GM23338 (cell line): ENCODE measurements around the gene TENM4. TPM values are rescaled to one million over a fixed set of nuclear protein-coding genes. Genes with fewer than 3 reads are reported as not detected.

Source experiments
- ATAC-seq: fragments of 200-7000 bp; cut with Tn5 transposase; 3 replicates; pipeline ENCODE4 v1.9.1; 2020
- DNase-seq: peaks from one replicate; pipeline ENCODE4 v3.0.0-alpha.2; 2015; ENCODE audit warnings: low spot score
- H2AFZ ChIP-seq: fragments of 200-600 bp; sonication (generic); 2 replicates; pipeline ENCODE4 v1.8.0; 2016; ENCODE audit warnings: antibody characterized with exemption, mild to moderate bottlenecking, moderate library complexity
- H3F3A ChIP-seq: fragments of 200-600 bp; sonication (generic); replicated peaks from 2 replicates; pipeline ENCODE4 v1.8.0; 2017; ENCODE audit warnings: antibody characterized with exemption, mixed run types, low read depth
- H3K27ac ChIP-seq: fragments of 200-600 bp; sonication (generic); 2 replicates; pipeline ENCODE4 v1.6.1; 2016; ENCODE audit warnings: low read depth
- H3K27me3 ChIP-seq: fragments of 200-600 bp; sonication (generic); 2 replicates; pipeline ENCODE4 v1.8.0; 2016; ENCODE audit warnings: mild to moderate bottlenecking, mixed run types, moderate library complexity; ENCODE audit not compliant: insufficient read depth
- H3K36me3 ChIP-seq: fragments of 200-600 bp; sonication (generic); 2 replicates; pipeline ENCODE4 v1.8.0; 2016; ENCODE audit warnings: mild to moderate bottlenecking; ENCODE audit not compliant: insufficient read depth
- H3K4me1 ChIP-seq: fragments of 200-600 bp; sonication (generic); 2 replicates; pipeline ENCODE4 v1.8.0; 2016; ENCODE audit warnings: mild to moderate bottlenecking, moderate library complexity; ENCODE audit not compliant: insufficient read depth
- H3K4me2 ChIP-seq: fragments of 200-600 bp; sonication (generic); 2 replicates; pipeline ENCODE4 v1.7.1; 2017; ENCODE audit warnings: mixed run types
- H3K4me3 ChIP-seq: fragments of 200-600 bp; sonication (generic); 2 replicates; pipeline ENCODE4 v1.6.1; 2016; ENCODE audit warnings: mixed run types
- H3K79me2 ChIP-seq: fragments of 200-600 bp; sonication (generic); replicated peaks from 2 replicates; pipeline ENCODE4 v1.8.0; 2017; ENCODE audit warnings: mild to moderate bottlenecking; ENCODE audit not compliant: insufficient read depth
- H3K9me2 ChIP-seq: fragments of 200-600 bp; sonication (generic); 2 replicates; pipeline ENCODE4 v1.8.0; 2017; ENCODE audit not compliant: insufficient read depth
- H4K20me1 ChIP-seq: fragments of 200-600 bp; sonication (generic); replicated peaks from 2 replicates; pipeline ENCODE4 v1.8.0; 2017; ENCODE audit warnings: mild to moderate bottlenecking; ENCODE audit not compliant: insufficient read depth
- H3K27ac Mint-ChIP-seq: 2 replicates; pipeline ENCODE4 v1.8.0; 2020; ENCODE audit warnings: inconsistent platforms, mild to moderate bottlenecking, moderate library complexity, mixed read lengths
- H3K27me3 Mint-ChIP-seq: 3 replicates; pipeline ENCODE4 v1.8.0; 2022; ENCODE audit warnings: low read depth, mild to moderate bottlenecking, moderate library complexity, mixed read lengths, inconsistent platforms; ENCODE audit not compliant: insufficient read depth, poor library complexity
- H3K36me3 Mint-ChIP-seq: 3 replicates; pipeline ENCODE4 v1.8.0; 2021; ENCODE audit warnings: low read depth, mild to moderate bottlenecking, inconsistent platforms, moderate library complexity, mixed read lengths
- H3K4me1 Mint-ChIP-seq: 3 replicates; pipeline ENCODE4 v1.8.0; 2020; ENCODE audit warnings: mild to moderate bottlenecking, inconsistent platforms, mixed read lengths
- H3K4me3 Mint-ChIP-seq: 3 replicates; pipeline ENCODE4 v1.8.0; 2021; ENCODE audit warnings: moderate library complexity, mild to moderate bottlenecking, inconsistent platforms, mixed read lengths
- H3K9me3 Mint-ChIP-seq: 3 replicates; pipeline ENCODE4 v1.8.0; 2020; ENCODE audit warnings: moderate library complexity, mild to moderate bottlenecking, inconsistent platforms, mixed read lengths
- CREB1 ChIP-seq: fragments of 250-450 bp; sonication (Bioruptor Pico); IDR thresholded peaks from 2 replicates; pipeline ENCODE4 v1.5.0; 2020; ENCODE audit warnings: low read depth, mild to moderate bottlenecking, moderate library complexity
- EZH2 ChIP-seq: fragments of 200-600 bp; sonication (generic); IDR thresholded peaks from one replicate; pipeline ENCODE4 v1.8.0; 2017; ENCODE audit warnings: antibody characterized with exemption, mild to moderate bottlenecking, low read depth; ENCODE audit not compliant: unreplicated experiment
- EZH2phosphoT487 ChIP-seq: fragments of 200-600 bp; sonication (generic); IDR thresholded peaks from one replicate; pipeline ENCODE4 v1.8.1; 2018; ENCODE audit warnings: antibody characterized with exemption; ENCODE audit not compliant: unreplicated experiment
- JUNB ChIP-seq: IDR thresholded peaks from one replicate; pipeline ENCODE4 v1.6.1; 2016; ENCODE audit warnings: antibody characterized with exemption; ENCODE audit not compliant: unreplicated experiment
- NANOG ChIP-seq: IDR thresholded peaks from 2 replicates; pipeline ENCODE4 v1.6.1; 2016; ENCODE audit warnings: antibody characterized with exemption, borderline replicate concordance
- POLR2AphosphoS5 ChIP-seq: IDR thresholded peaks from 2 replicates; pipeline ENCODE4 v1.6.1; 2016; ENCODE audit warnings: antibody characterized with exemption, low read depth
- STAT1 ChIP-seq: IDR thresholded peaks from one replicate; pipeline ENCODE4 v1.6.1; 2016; ENCODE audit warnings: antibody characterized with exemption; ENCODE audit not compliant: unreplicated experiment
- ZNF114 ChIP-seq: fragments of 250-450 bp; sonication (Bioruptor Pico); IDR thresholded peaks from 2 replicates; pipeline ENCODE4 v1.5.0; 2020; ENCODE audit warnings: mild to moderate bottlenecking, moderate library complexity
- ZNF331 ChIP-seq: fragments of 250-450 bp; sonication (Bioruptor Pico); IDR thresholded peaks from 2 replicates; pipeline ENCODE4 v1.5.0; 2020; ENCODE audit warnings: low read depth, mild to moderate bottlenecking, moderate library complexity
- polyA plus RNA-seq: library from polyadenylated mRNA; unstranded; fragments of >200 nt; fragmentation: Nextera tagmentation; extraction: Ambion mirVana; gene quantifications from 2 replicates; pipeline ENCODE4 v1.2.1, GENCODE V29; 2016
- total RNA-seq: library from RNA; depleted of rRNA; stranded (reverse); fragments of >200 nt; shearing (Covaris generic); gene quantifications from 2 replicates; pipeline ENCODE4 v1.2.3, GENCODE V29; 2014
- TF ChIP-seq, protein P1 (sequence below): IDR thresholded peaks from one replicate; pipeline ENCODE4 v1.6.1; 2018; ENCODE audit warnings: antibody characterized with exemption; ENCODE audit not compliant: unreplicated experiment
- TF ChIP-seq, protein P2 (sequence below), 2 experiments: fragments of 200-600 bp in 1 of 2; sonication (generic) in 1 of 2; conservative IDR thresholded peaks; 2 replicates each; pipeline versions ENCODE4 v1.5.1 to v1.6.1; 2016 to 2017; ENCODE audit warnings: antibody characterized with exemption in 2 of 2, low read depth in 2 of 2, mild to moderate bottlenecking in 2 of 2, moderate library complexity in 1 of 2
- TF ChIP-seq, protein P3 (sequence below): fragments of 250-450 bp; sonication (Bioruptor Pico); IDR thresholded peaks from 2 replicates; pipeline ENCODE4 v1.5.0; 2020; ENCODE audit warnings: mild to moderate bottlenecking, moderate library complexity
- TF ChIP-seq, protein P4 (sequence below): IDR thresholded peaks from 2 replicates; pipeline ENCODE4 v1.6.1; 2016; ENCODE audit warnings: antibody characterized with exemption

TENM4 gene
- total and polyA plus RNA-seq, 2 experiments from 2014 or later: 7.3 TPM

DNA sequence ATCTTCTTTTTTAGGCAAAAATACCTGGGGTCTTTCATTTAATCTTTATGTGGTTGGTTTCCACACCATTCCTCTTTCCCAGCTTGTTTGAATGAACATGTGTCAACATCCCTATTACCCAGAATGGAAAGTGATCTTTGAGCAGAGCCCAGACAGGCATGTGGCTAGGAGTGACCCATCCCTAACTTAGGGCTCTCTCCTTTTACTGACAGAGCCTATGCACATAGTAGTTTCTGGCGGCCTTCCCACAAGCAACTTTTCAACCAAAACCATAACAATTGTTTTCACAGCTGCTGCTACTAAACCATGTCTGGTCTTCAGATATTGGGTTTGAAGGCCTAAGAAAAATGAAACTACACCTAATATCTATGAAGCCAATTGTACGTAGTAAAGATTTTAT, 107.5 kb downstream of the TENM4 start:
- no peak overlapping the region for H2AFZ ChIP-seq
- no peak overlapping the region for H3K27ac Mint-ChIP-seq
- H3F3A ChIP-seq: no peaks in the 10 kb centered on the region
- no peaks in the 10 kb centered on the region for H4K20me1 ChIP-seq
- H3K27me3 Mint-ChIP-seq: peaks cover 4% of the 10 kb centered on the region
- TF ChIP-seq ZNF331 (CRISPR knock-in tag): no peak
- TF ChIP-seq POLR2AphosphoS5: no peak
- TF ChIP-seq, protein P1, sequence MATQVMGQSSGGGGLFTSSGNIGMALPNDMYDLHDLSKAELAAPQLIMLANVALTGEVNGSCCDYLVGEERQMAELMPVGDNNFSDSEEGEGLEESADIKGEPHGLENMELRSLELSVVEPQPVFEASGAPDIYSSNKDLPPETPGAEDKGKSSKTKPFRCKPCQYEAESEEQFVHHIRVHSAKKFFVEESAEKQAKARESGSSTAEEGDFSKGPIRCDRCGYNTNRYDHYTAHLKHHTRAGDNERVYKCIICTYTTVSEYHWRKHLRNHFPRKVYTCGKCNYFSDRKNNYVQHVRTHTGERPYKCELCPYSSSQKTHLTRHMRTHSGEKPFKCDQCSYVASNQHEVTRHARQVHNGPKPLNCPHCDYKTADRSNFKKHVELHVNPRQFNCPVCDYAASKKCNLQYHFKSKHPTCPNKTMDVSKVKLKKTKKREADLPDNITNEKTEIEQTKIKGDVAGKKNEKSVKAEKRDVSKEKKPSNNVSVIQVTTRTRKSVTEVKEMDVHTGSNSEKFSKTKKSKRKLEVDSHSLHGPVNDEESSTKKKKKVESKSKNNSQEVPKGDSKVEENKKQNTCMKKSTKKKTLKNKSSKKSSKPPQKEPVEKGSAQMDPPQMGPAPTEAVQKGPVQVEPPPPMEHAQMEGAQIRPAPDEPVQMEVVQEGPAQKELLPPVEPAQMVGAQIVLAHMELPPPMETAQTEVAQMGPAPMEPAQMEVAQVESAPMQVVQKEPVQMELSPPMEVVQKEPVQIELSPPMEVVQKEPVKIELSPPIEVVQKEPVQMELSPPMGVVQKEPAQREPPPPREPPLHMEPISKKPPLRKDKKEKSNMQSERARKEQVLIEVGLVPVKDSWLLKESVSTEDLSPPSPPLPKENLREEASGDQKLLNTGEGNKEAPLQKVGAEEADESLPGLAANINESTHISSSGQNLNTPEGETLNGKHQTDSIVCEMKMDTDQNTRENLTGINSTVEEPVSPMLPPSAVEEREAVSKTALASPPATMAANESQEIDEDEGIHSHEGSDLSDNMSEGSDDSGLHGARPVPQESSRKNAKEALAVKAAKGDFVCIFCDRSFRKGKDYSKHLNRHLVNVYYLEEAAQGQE: no peak
- TF ChIP-seq, protein P2, sequence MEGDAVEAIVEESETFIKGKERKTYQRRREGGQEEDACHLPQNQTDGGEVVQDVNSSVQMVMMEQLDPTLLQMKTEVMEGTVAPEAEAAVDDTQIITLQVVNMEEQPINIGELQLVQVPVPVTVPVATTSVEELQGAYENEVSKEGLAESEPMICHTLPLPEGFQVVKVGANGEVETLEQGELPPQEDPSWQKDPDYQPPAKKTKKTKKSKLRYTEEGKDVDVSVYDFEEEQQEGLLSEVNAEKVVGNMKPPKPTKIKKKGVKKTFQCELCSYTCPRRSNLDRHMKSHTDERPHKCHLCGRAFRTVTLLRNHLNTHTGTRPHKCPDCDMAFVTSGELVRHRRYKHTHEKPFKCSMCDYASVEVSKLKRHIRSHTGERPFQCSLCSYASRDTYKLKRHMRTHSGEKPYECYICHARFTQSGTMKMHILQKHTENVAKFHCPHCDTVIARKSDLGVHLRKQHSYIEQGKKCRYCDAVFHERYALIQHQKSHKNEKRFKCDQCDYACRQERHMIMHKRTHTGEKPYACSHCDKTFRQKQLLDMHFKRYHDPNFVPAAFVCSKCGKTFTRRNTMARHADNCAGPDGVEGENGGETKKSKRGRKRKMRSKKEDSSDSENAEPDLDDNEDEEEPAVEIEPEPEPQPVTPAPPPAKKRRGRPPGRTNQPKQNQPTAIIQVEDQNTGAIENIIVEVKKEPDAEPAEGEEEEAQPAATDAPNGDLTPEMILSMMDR (conservative IDR thresholded peaks at IDR 0.05; ENCODE audit: low read depth in 2 of 2): no peak
- no peak for TF ChIP-seq EZH2
- no peak for TF ChIP-seq EZH2phosphoT487
- TF ChIP-seq, protein P3, sequence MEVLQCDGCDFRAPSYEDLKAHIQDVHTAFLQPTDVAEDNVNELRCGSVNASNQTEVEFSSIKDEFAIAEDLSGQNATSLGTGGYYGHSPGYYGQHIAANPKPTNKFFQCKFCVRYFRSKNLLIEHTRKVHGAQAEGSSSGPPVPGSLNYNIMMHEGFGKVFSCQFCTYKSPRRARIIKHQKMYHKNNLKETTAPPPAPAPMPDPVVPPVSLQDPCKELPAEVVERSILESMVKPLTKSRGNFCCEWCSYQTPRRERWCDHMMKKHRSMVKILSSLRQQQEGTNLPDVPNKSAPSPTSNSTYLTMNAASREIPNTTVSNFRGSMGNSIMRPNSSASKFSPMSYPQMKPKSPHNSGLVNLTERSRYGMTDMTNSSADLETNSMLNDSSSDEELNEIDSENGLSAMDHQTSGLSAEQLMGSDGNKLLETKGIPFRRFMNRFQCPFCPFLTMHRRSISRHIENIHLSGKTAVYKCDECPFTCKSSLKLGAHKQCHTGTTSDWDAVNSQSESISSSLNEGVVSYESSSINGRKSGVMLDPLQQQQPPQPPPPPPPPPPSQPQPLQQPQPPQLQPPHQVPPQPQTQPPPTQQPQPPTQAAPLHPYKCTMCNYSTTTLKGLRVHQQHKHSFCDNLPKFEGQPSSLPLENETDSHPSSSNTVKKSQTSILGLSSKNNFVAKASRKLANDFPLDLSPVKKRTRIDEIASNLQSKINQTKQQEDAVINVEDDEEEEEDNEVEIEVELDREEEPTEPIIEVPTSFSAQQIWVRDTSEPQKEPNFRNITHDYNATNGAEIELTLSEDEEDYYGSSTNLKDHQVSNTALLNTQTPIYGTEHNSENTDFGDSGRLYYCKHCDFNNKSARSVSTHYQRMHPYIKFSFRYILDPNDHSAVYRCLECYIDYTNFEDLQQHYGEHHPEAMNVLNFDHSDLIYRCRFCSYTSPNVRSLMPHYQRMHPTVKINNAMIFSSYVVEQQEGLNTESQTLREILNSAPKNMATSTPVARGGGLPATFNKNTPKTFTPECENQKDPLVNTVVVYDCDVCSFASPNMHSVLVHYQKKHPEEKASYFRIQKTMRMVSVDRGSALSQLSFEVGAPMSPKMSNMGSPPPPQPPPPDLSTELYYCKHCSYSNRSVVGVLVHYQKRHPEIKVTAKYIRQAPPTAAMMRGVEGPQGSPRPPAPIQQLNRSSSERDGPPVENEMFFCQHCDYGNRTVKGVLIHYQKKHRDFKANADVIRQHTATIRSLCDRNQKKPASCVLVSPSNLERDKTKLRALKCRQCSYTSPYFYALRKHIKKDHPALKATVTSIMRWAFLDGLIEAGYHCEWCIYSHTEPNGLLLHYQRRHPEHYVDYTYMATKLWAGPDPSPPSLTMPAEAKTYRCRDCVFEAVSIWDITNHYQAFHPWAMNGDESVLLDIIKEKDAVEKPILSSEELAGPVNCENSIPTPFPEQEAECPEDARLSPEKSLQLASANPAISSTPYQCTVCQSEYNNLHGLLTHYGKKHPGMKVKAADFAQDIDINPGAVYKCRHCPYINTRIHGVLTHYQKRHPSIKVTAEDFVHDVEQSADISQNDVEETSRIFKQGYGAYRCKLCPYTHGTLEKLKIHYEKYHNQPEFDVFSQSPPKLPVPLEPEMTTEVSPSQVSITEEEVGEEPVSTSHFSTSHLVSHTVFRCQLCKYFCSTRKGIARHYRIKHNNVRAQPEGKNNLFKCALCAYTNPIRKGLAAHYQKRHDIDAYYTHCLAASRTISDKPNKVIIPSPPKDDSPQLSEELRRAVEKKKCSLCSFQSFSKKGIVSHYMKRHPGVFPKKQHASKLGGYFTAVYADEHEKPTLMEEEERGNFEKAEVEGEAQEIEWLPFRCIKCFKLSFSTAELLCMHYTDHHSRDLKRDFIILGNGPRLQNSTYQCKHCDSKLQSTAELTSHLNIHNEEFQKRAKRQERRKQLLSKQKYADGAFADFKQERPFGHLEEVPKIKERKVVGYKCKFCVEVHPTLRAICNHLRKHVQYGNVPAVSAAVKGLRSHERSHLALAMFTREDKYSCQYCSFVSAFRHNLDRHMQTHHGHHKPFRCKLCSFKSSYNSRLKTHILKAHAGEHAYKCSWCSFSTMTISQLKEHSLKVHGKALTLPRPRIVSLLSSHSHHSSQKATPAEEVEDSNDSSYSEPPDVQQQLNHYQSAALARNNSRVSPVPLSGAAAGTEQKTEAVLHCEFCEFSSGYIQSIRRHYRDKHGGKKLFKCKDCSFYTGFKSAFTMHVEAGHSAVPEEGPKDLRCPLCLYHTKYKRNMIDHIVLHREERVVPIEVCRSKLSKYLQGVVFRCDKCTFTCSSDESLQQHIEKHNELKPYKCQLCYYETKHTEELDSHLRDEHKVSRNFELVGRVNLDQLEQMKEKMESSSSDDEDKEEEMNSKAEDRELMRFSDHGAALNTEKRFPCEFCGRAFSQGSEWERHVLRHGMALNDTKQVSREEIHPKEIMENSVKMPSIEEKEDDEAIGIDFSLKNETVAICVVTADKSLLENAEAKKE: no peak
- no peak for TF ChIP-seq STAT1
- no peak for TF ChIP-seq JUNB
- no peak for TF ChIP-seq NANOG
- TF ChIP-seq, protein P4, sequence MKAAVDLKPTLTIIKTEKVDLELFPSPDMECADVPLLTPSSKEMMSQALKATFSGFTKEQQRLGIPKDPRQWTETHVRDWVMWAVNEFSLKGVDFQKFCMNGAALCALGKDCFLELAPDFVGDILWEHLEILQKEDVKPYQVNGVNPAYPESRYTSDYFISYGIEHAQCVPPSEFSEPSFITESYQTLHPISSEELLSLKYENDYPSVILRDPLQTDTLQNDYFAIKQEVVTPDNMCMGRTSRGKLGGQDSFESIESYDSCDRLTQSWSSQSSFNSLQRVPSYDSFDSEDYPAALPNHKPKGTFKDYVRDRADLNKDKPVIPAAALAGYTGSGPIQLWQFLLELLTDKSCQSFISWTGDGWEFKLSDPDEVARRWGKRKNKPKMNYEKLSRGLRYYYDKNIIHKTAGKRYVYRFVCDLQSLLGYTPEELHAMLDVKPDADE: no peak
- no peak for TF ChIP-seq ZNF114 (CRISPR knock-in tag)
- TF ChIP-seq CREB1: no peak
- no peak overlapping the region for H3K4me3 Mint-ChIP-seq
- 0 out of 2 replicates have a peak, but pooled peaks cover 4% of the 10 kb centered on the region for H3K9me2 ChIP-seq
- H3K79me2 ChIP-seq: no peaks in the 10 kb centered on the region
- H3K4me1 Mint-ChIP-seq: peaks cover 35% of the 10 kb centered on the region
- no peaks in the 10 kb centered on the region for H3K36me3 ChIP-seq
- no peaks in the 10 kb centered on the region for H3K27me3 ChIP-seq
- H3K4me2 ChIP-seq: no peak overlapping the region
- no peak for DNase-seq
- no peaks in the 10 kb centered on the region for H3K36me3 Mint-ChIP-seq
- H3K27ac ChIP-seq: no peak overlapping the region
- H3K4me1 ChIP-seq: peaks cover 18% of the 10 kb centered on the region
- H3K9me3 Mint-ChIP-seq: no peaks in the 10 kb centered on the region
- no peak for ATAC-seq
- H3K4me3 ChIP-seq: no peak overlapping the region
